ENCODE data around the gene S100P.
"Not testable (repeated sequence)": the region's sequence is repeated elsewhere in the genome, so short reads cannot be mapped to it uniquely, and the experiment has no call there.

Gene S100P

DNA sequence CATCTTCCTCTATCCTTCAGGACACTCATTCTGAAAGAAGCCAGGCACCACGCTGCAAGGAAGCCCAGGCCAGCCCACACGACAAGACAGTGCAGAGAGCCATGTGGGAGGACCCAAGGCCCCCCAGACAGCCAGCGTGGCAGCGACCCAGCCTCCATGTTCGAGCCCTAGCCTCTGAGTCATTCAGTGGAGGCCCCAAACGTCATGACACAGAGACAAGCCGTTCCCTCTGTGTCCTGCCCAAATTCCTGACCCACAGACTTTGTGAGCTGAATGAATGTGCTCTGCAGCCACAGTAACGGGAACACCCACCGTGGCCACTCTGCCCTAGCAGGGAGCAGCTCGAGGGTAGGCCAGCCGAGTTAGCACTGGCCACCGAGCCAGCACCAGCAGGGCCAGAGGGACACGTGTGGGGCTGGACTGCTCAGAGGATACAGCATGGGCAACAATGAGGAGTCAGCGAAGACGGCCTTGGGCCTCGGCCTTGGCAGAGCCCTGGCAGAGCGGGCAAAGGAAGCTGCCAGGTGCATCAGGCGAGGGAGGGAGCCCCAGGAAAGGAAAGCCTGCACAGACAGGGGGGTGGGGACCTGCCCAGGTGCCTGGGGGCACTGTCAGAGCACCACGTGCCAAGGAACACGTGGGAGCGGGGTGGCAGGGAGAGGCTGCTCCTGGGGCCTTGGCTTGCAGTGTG is 30.9 kb downstream of the S100P start:
- no peak for DNase-seq (ENCODE audit: low spot score)

GRCh38 chr4:6725427-6725961 is 31.8 kb downstream of the S100P start:
- not testable (repeated sequence) for DNase-seq (ENCODE audit: low spot score)

GRCh38 chr4:6727081-6727942 is 33.6 kb downstream of the S100P start:
- DNase-seq (ENCODE audit: low spot score) = no peak

DNA sequence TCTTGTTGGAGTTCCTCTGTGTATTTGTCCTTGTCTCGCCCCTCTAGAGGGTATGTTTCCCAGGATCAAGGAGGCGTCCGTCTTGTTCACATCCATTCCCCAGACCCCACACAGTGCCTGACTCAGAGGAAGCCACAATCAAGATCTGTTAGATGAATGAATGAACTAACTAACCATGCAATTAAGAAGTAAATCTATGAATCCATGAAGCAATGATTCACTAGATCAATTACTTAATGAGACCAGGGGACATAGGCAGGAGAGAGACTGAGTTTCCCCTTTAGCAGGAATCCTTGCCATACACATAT is 34.2 kb downstream of the S100P start:
- DNase-seq (ENCODE audit: low spot score) = no peak

DNA sequence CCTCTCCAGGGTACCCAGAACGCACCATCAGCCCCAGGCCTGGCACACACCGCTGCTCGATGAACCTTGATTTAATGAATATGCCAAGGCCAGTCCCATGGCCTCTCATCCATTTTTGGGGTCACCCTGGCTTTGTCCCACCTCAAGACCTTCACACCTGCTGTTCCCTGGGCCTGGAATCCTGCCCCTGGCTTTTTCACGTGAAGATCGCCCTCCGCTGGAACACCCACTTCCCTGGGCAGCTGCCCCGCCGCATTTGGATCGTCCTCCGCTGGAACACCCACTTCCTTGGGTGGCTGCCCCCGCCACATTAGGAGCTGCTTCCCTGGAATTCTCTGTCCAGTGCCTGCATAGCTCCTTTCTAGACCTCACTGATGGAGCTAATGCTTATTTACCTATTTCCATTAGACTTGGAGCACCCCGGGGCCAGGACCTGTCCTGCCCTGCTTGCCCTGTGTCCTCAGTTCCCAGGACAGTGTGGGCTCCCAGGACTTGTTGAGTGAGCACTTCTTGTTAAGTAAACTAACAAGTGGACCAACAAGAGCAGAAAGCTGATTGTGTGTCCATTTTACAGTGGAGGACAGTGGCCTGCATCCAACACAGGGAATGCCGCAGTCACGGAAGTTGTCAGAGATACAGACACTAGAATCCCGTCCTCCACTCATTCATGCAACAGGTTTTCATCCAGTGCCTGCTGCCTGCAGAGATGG is 34.8 kb downstream of the S100P start:
- DNase-seq (ENCODE audit: low spot score) = no peak

DNA sequence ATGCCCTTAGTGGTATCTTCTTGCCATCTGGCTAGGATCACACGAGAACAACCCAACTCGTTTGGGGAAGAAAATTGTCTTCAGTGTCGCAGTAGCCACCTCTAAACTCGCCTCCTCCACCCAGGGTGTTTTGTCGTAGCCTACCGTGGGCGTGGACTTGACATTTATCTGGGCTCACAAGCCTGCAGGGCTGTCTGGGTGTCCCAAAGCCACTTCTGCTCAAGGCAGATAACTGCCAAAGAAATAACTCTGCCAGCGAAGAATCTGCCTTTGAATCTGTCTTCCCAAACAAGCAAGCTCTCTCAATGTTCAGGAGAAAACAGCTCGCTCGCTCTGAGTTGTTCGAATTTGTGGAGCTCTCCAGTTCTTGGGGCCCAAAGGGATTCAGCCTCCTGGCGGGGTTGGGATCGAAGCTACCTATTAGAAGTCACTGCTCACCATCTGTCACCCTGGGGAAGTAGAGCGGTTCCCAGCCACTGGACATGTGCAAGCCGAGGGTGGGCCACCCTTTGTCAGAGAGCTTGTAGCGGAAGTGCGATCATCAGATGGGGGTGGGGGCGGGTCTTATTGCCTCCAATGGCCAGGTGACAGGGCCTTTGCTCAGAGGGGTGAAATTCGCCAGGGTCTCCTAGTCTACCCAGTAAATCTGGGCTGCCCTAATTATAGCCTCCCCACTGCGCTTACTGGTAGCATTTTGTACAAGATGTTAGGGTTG is 37.1 kb downstream of the S100P start:
- no peak for DNase-seq (ENCODE audit: low spot score)

GRCh38 chr4:6731318-6731675 is 37.6 kb downstream of the S100P start:
- DNase-seq (ENCODE audit: low spot score) = no peak

GRCh38 chr4:6731780-6732179 is 38.1 kb downstream of the S100P start:
- no peak for DNase-seq (ENCODE audit: low spot score)

- DNase-seq (ENCODE audit: low spot score) = no peak
Observed at GRCh38 chr4:6732441-6733357, 39.0 kb downstream of the S100P start.

GRCh38 chr4:6733358-6734164 is 39.9 kb downstream of the S100P start:
- DNase-seq (ENCODE audit: low spot score) = no peak

DNA sequence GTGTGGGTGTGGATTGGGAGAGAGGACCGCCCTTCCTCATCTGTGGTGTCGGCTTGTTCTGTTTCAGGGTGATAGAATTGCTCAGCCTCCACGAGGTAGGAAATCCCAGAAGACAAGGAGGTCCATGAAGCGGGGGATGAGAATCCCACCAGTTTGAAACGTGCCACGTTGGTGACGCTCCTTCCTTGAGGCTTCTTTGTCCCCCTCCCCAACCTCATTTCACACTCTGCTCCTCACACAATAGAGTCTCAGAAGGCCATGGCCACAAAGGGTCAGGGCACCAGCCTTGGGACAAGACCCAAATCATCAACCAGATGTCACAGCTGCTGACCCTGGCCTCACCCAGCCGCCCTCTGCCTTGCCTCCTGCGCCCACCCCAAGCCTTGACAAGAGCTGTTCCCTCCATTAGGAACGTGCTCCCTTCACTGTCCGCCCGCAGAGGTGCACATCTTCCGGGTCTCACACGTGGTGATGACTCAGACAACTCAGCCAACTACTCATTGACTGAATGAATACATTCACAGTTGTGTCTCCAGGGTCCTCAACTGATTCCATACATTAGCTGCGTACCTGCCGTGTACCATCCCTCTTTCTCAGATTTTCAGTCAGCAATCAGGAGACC is 40.6 kb downstream of the S100P start:
- no peak for DNase-seq (ENCODE audit: low spot score)

- no peak for DNase-seq (ENCODE audit: low spot score)
Observed at GRCh38 chr4:6739920-6740319, 46.2 kb downstream of the S100P start.

- no peak for DNase-seq (ENCODE audit: low spot score)
Observed at GRCh38 chr4:6740347-6740746, 46.7 kb downstream of the S100P start.

DNA sequence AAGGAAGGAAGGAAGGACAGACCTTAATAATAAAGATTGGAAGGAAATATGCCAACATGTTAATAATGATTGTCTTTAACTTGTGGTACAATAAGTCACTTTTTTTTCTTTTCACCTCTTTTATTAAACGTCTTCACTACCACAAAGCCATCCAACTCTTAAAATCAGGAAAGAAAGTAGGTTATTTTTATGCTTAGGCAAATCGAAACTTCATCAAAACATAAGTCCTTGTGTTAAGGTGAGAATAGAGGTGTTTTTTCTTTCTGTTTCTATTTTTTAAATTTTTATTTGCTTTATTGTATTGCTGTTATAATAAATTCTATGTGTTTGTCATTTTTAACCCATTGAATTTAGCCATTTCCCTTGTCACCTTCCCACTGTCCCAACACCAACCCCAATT is 48.8 kb downstream of the S100P start:
- DNase-seq (ENCODE audit: low spot score) = no peak

DNA sequence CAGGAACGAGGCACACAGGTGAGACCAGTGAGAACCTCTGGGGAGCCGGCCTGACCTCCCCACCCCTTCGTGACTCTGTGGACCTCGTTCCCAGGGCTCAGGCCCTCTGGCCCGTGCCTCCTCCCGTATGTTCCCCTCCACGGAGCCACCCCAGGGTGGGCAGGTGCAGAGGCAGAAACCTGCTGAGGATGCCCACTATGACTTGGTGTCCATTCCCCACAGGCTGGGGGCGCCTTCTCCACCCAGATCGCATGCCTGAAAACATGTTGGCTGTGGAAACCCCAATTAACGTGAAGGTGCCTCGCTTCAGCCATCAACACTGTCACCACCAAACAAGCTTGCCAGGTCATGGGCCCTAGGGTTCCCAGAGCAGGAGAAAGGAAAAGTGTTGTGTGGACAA is 49.3 kb downstream of the S100P start:
- DNase-seq (ENCODE audit: low spot score) = no peak

Data from kidney capillary endothelial cell (primary cell).